NCI-H69 (cell line): ENCODE measurements around the gene RGS21.

Source experiments
- DNase-seq: peaks from one replicate; lab custom pipeline; 2025; lab: John Stamatoyannopoulos, UW

RGS21 gene

GRCh38 chr1:192378878-192379277, 62.1 kb downstream of the RGS21 start:
- DNase-seq, result no peak

GRCh38 chr1:192379554-192379953, 62.8 kb downstream of the RGS21 start:
- DNase-seq, result no peak

GRCh38 chr1:192382758-192383157, 66.0 kb downstream of the RGS21 start:
- DNase-seq, result no peak

GRCh38 chr1:192386051-192386650, 69.4 kb downstream of the RGS21 start:
- no peak for DNase-seq

GRCh38 chr1:192395211-192395610, 78.4 kb downstream of the RGS21 start:
- DNase-seq, result no peak

- no peak for DNase-seq
Observed at GRCh38 chr1:192395895-192396294, 79.1 kb downstream of the RGS21 start.

GRCh38 chr1:192399161-192399560, 82.4 kb downstream of the RGS21 start:
- no peak for DNase-seq

GRCh38 chr1:192401825-192402224, 85.0 kb downstream of the RGS21 start:
- no peak for DNase-seq

- DNase-seq, result no peak
Observed at GRCh38 chr1:192402571-192402970, 85.8 kb downstream of the RGS21 start.

- DNase-seq, result no peak
Observed at GRCh38 chr1:192407206-192407605, 90.4 kb downstream of the RGS21 start.
